DOHH2 (cell line): ENCODE measurements around the gene SH3RF3.

Experiments
- EZH2phosphoT487 ChIP-seq: fragments of 200-600 bp; sonication (generic); IDR thresholded peaks from 2 replicates; pipeline ENCODE4 v1.6.1; 2017; ENCODE audit warnings: borderline replicate concordance, mild to moderate bottlenecking, antibody characterized with exemption, low read length, moderate library complexity, mixed read lengths
- TF ChIP-seq, protein P1 (sequence below): fragments of 200-600 bp; sonication (generic); IDR thresholded peaks from one replicate; pipeline ENCODE4 v1.5.1; 2014; ENCODE audit warnings: antibody characterized with exemption, mild to moderate bottlenecking, low read depth, low read length; ENCODE audit not compliant: poor library complexity, severe bottlenecking

DNA sequence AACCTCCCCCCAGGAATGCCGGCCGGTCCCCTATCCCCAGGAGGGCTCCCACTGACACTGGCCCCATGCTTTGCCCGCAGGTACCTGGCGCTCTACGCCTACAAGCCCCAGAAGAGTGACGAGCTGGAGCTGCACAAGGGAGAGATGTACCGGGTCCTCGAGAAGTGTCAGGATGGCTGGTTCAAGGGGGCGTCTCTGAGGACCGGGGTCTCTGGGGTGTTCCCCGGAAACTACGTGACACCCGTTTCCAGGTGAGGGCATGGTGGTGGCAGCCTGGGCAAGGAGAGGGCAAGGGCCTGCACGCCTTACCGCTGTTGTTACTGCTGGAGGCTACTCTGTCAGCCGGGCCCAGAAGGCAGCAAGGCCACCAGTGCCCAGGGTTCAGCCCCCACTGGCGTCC, 303.4 kb downstream of the SH3RF3 start:
- TF ChIP-seq, protein P1, sequence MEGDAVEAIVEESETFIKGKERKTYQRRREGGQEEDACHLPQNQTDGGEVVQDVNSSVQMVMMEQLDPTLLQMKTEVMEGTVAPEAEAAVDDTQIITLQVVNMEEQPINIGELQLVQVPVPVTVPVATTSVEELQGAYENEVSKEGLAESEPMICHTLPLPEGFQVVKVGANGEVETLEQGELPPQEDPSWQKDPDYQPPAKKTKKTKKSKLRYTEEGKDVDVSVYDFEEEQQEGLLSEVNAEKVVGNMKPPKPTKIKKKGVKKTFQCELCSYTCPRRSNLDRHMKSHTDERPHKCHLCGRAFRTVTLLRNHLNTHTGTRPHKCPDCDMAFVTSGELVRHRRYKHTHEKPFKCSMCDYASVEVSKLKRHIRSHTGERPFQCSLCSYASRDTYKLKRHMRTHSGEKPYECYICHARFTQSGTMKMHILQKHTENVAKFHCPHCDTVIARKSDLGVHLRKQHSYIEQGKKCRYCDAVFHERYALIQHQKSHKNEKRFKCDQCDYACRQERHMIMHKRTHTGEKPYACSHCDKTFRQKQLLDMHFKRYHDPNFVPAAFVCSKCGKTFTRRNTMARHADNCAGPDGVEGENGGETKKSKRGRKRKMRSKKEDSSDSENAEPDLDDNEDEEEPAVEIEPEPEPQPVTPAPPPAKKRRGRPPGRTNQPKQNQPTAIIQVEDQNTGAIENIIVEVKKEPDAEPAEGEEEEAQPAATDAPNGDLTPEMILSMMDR = no peak
- no peak for TF ChIP-seq EZH2phosphoT487
